HG03139 (cell line): ENCODE measurements around the gene BSDC1.
"Not testable (repeated sequence)": the region's sequence is repeated elsewhere in the genome, so short reads cannot be mapped to it uniquely, and the experiment has no call there.

Source experiments
- ATAC-seq: cut with Tn5 transposase; IDR thresholded peaks from one replicate; pipeline ENCODE4 v1.9.1; 2021; ENCODE audit not compliant: unreplicated experiment

Gene BSDC1

GRCh38 chr1:32394141-32394889 is at the start of gene BSDC1:
Gene BSDC1, minus strand, starts transcription at chr1:32394441. Its CDS starts 27 bp downstream, at chr1:32394414.
- ATAC-seq = peak; percentile 94

GRCh38 chr1:32441467-32441866 is 47.2 kb upstream of the BSDC1 start:
- not testable (repeated sequence) for ATAC-seq

- ATAC-seq = not testable (repeated sequence)
Observed at GRCh38 chr1:32438777-32439176, 44.5 kb upstream of the BSDC1 start.

- ATAC-seq = no peak
Observed at GRCh38 chr1:32438136-32438535, 43.9 kb upstream of the BSDC1 start.

GRCh38 chr1:32431736-32432400 is 37.6 kb upstream of the BSDC1 start:
- no peak for ATAC-seq

- no peak for ATAC-seq
Observed at GRCh38 chr1:32427264-32427963, 33.2 kb upstream of the BSDC1 start.

DNA sequence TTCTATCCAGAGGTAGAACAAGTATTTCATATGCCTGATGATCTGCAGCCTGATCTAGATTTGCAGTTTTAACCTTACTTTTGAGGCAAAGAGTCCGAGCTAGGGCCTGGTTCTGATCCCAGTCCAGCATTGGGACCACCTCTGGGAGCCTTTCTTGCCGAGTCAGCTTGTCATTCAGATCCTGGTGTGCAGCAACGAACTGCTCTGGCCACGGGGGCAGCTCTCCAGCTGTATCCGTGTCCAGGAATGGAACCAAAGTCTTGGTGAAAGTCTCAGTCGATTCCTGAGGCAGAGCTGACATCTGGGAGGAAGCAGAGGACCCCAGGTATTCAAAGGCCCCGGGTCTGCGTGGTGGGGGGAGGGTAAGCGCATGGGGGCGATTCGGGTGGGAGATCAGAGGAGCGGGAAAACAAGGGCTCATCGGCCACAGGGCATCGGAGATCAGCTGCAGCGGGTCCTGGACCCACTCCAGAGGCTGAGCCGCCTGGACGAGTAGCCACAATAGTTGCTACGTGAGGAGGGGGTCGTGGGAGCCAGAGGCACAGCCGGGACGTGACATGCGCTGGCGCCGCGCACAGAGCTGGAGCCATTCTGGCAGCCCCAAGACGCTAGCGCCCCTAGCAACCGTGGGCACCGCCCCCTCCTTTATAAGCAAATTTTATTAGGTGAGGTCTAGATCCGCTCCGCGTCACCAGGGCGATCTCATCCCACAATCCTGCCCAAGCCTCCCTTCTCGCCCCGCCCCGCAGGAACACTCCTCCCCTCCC is 32.4 kb upstream of the BSDC1 start:
- ATAC-seq = no peak

GRCh38 chr1:32421775-32422174 is 27.5 kb upstream of the BSDC1 start:
- ATAC-seq = no peak

DNA sequence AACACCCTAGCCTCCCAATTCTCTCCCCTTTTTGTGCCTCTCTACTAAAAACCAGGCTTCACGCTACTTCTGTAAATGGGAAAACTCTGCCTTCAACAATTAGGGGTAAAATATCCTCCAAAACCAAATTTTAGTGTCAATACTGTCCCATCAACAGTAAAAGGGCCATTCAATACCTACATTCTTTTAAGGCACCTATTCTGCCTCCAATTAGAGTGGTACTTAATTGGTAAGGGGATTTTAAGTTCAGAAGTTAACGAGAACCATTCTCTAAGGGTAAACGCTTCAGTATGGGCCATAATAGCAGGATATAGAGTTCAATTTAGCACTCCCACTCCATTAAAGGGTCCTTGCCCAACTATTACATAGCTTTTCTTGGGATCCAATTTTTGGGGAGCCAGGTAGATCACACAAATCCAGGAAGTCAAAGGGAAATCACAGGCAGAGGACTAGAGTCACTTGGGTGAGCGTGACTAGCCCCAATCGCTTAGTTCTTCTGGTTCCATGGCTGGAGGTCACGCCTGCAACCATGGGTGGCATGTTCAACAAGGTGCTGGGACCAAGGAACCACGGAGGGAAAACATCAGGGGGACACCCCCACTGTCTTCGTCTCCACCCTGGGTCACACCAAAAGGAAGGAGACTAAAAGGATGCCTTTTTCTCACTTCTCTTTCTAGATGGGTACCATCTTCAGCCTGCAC is 20.1 kb upstream of the BSDC1 start:
- no peak for ATAC-seq

DNA sequence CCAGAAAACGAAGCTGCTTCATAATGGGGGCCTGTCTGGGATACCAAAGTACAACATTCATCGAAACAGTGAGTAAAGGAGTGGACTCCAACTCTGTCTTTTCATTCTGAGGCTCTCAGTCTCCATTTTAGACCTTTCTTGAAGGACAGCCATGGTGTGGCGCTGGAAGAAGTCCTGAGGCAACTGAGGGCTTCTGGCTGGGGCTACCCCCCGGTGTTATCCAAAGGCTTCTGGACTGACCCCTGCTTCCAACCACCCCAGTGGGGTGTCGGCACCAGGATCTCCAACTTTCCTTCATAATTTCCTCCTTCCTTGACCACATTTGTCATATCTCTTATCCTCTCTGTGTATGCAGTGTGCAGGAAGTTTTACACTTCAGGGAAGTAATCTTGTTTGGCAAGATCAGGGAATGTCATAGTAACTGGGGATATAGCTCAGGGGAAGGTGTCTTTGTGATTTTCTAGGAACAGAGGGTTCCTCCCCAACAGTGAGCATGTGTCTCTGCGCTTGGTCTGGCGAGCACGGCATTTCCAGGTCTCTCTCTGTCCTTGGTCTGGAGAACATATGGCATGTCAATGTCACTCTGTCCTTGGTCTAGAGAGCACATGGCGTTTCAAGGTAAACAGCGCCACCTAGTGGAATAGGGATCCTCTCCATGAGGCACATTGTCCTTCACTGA is 19.4 kb upstream of the BSDC1 start:
- ATAC-seq = no peak

DNA sequence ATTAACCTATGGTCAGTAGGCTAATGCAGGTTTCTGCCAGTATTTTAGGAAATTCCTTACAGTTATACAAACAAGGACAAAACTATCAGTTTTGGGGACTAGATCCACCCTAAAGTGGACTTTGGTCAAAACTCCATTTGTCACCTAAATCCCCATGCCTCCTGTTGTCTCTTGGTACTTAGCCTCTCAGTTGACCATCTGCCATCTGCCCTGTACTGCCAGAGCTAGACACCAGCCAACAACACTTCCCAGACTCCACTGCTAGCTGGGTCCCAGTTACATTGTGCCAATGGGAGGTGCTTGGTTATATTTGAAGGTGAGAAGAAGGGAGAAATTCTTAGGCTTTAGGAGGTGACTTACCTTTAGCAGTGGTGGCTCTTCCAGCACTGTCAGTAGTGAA is 17.0 kb upstream of the BSDC1 start:
- no peak for ATAC-seq

- ATAC-seq = no peak
Observed at GRCh38 chr1:32406629-32407111, 12.4 kb upstream of the BSDC1 start.

- ATAC-seq = no peak
Observed at GRCh38 chr1:32405672-32406467, 11.6 kb upstream of the BSDC1 start.

GRCh38 chr1:32404946-32405345 is 10.7 kb upstream of the BSDC1 start:
- no peak for ATAC-seq

DNA sequence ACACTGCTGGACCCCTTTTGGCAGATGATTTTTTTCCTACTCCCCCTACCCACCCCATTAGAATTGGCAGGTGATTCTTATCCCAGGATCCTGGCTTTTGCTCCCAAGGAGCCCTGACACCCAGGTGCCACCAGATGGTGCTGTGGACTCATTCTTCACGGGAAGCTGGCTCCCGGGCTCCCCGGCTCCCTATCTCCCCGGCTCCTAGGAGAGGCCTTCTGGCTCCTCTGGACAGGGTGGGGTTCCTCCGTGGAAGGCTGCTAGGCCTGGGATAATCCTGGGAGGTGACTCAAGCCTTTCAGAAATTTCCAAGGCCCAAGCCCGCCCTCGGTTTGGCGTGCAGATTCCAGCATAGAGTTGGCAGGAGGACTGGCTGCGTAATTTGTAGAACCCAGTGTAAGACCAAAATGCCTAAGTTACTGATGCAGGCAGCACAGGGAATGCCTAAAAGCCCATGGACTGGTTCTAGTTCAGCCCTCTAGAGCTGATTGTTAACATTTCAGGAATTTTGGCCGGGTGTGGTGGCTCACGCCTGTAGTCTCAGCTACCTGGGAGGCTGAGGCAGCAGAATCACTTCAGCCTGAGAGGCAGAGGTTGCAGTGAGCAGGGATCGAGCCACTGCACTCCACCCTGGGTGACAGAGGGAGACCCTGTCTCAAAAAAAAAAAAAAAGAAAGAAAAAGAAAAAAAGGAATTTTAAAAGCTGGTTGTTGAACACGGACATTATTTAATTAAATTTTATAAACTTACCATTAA is 6.8 kb upstream of the BSDC1 start:
- ATAC-seq = no peak

GRCh38 chr1:32399843-32400242 is 5.6 kb upstream of the BSDC1 start:
- ATAC-seq = no peak

- no peak for ATAC-seq
Observed at GRCh38 chr1:32398401-32398800, 4.2 kb upstream of the BSDC1 start.

GRCh38 chr1:32396524-32396923 is 2.3 kb upstream of the BSDC1 start:
- ATAC-seq = not testable (repeated sequence)
